HG03354 (cell line): ENCODE data around the gene CEP97.
"Not testable (repeated sequence)": the region's sequence is repeated elsewhere in the genome, so short reads cannot be mapped to it uniquely, and the experiment has no call there.

ENCODE experiments used
- ATAC-seq: cut with Tn5 transposase; IDR thresholded peaks from one replicate; pipeline ENCODE4 v1.9.1; 2021; ENCODE audit warnings: mild to moderate bottlenecking; ENCODE audit not compliant: unreplicated experiment, poor library complexity, severe bottlenecking

The CEP97 gene

GRCh38 chr3:101724329-101725193 is at the start of gene CEP97:
CEP97 (plus strand) TSS chr3:101724614; CDS start chr3:101724677, 63 bp downstream.
- ATAC-seq = peak; percentile 91

GRCh38 chr3:101675709-101676215 is 48.7 kb upstream of the CEP97 start:
- no peak for ATAC-seq

- peak; percentile 86 for ATAC-seq
Measured at GRCh38 chr3:101676216-101676764, 48.1 kb upstream of the CEP97 start.

- peak; percentile 76 for ATAC-seq
Measured at GRCh38 chr3:101676765-101677435, 47.5 kb upstream of the CEP97 start, which contains the start of gene ZBTB11. ZBTB11 (minus strand) TSS chr3:101677132; CDS start chr3:101676914, 218 bp downstream.

- no peak for ATAC-seq
Measured at GRCh38 chr3:101677436-101678286, 46.8 kb upstream of the CEP97 start.

GRCh38 chr3:101678837-101679236 is 45.6 kb upstream of the CEP97 start:
- not testable (repeated sequence) for ATAC-seq

- no peak for ATAC-seq
Measured at GRCh38 chr3:101680466-101680865, 43.9 kb upstream of the CEP97 start.

- ATAC-seq = no peak
Measured at GRCh38 chr3:101685050-101685400, 39.4 kb upstream of the CEP97 start.

GRCh38 chr3:101685870-101686307 is 38.5 kb upstream of the CEP97 start:
- peak; percentile 3 for ATAC-seq

- no peak for ATAC-seq
Measured at GRCh38 chr3:101687142-101687931, 37.1 kb upstream of the CEP97 start.

- ATAC-seq = no peak
Measured at GRCh38 chr3:101689286-101689685, 35.1 kb upstream of the CEP97 start.

- ATAC-seq = peak; percentile 49
Measured at GRCh38 chr3:101690972-101691371, 33.4 kb upstream of the CEP97 start.

- not testable (repeated sequence) for ATAC-seq
Measured at GRCh38 chr3:101691685-101692671, 32.4 kb upstream of the CEP97 start.

- peak; percentile 81 for ATAC-seq
Measured at GRCh38 chr3:101693540-101693939, 30.9 kb upstream of the CEP97 start.

- not testable (repeated sequence) for ATAC-seq
Measured at GRCh38 chr3:101694836-101695235, 29.6 kb upstream of the CEP97 start.

- ATAC-seq = no peak
Measured at GRCh38 chr3:101695779-101696372, 28.5 kb upstream of the CEP97 start.
